Measurements from ENCODE around the gene WASHC3. TPM values are rescaled to one million over a fixed set of nuclear protein-coding genes. Genes with fewer than 3 reads are reported as not detected.

Gene WASHC3
- total and polyA plus RNA-seq, 12 donors: 33.2 to 55.2 (median 43.1) TPM

- no peak overlapping the region for H3K27ac ChIP-seq
- peaks cover 0 to 12% (median 0%) of the 10 kb centered on the region in 11 donors for H3K9me3 ChIP-seq
- H3K4me3 ChIP-seq: no peak overlapping the region
- no peak for TF ChIP-seq CTCF (IDR thresholded peaks at IDR 0.05)
- peak in 1 of 2 donors; percentile 16 for DNase-seq
- no peak for ATAC-seq
- no peaks in the 10 kb centered on the region for H3K27me3 ChIP-seq
- no peaks in the 10 kb centered on the region for H3K36me3 ChIP-seq
- H3K4me1 ChIP-seq: no peaks in the 10 kb centered on the region
- intact Hi-C loops (cut with DNase I): no loop called here
- 16 to 26% methylated on average over 1 of the region's 1 CpG for WGBS, 2 donors
Observed at GRCh38 chr12:101963697-101964096, 98.1 kb downstream of the WASHC3 start.

Other genes with a start within 250 kb of the WASHC3 start
- gene GNPTAB, start 231.0 kb downstream of the WASHC3 start, total RNA-seq: 10 to 100 TPM; 39.9 to 60.6 (median 49.0) TPM
- gene GNPTAB, start 231.0 kb downstream of the WASHC3 start, polyA plus RNA-seq: 10 to 100 TPM; 10.5 to 24.6 TPM
- gene DRAM1, start 184.4 kb downstream of the WASHC3 start, total RNA-seq: 10 to 100 TPM in 2 of 10 donors, 1 to 10 TPM in 8; 2.4 to 19.6 (median 3.3) TPM
- 1 to 10 TPM; 4.2 to 4.3 TPM for gene DRAM1, start 184.4 kb downstream of the WASHC3 start, polyA plus RNA-seq
- 10 to 100 TPM; 16.5 to 23.9 (median 21.1) TPM for gene NUP37, start 58.1 kb upstream of the WASHC3 start, total RNA-seq
- 10 to 100 TPM in 1 of 2 donors, 1 to 10 TPM in 1; 6.4 to 15.7 TPM for gene NUP37, start 58.1 kb upstream of the WASHC3 start, polyA plus RNA-seq
- gene PARPBP, start 58.2 kb upstream of the WASHC3 start, total RNA-seq: 1 to 10 TPM in 2 of 10 donors, under 1 TPM in 7, not detected in 1; 0.39 to 1.8 (median 0.80) TPM
- under 1 TPM; 0.39 to 0.80 TPM for gene PARPBP, start 58.2 kb upstream of the WASHC3 start, polyA plus RNA-seq
- gene PMCH, start 135.8 kb upstream of the WASHC3 start, total RNA-seq: not detected
- gene PMCH, start 135.8 kb upstream of the WASHC3 start, polyA plus RNA-seq: not detected